ENCODE data around the gene LCE3C.

Gene LCE3C

GRCh38 chr1:152621993-152622392, 22.0 kb downstream of the LCE3C start:
- Histone ChIP-seq H3K4me3 (ENCODE audit: low read length in 2 of 2) (no peak overlapping the region), H3K9me3 (ENCODE audit: control insufficient read depth in 2 of 2, low read length in 2 of 2) (peaks cover 10 to 12% of the 10 kb centered on the region in 2 donors), H3K27ac (ENCODE audit: low read length) (no peak overlapping the region), H3K27me3 (ENCODE audit: control insufficient read depth in 1 of 2, insufficient read depth in 2 of 2, low read length in 2 of 2) (peaks cover 0 to 2% of the 10 kb centered on the region in 2 donors), H3K36me3 (ENCODE audit: control insufficient read depth in 2 of 2, insufficient read depth in 2 of 2, low read length in 2 of 2) (no peaks in the 10 kb centered on the region), H3K9ac (ENCODE audit: low read length in 2 of 2) (no peak overlapping the region), H3K4me1 (ENCODE audit: control insufficient read depth, insufficient read depth, low read length) (no peaks in the 10 kb centered on the region)

DNA sequence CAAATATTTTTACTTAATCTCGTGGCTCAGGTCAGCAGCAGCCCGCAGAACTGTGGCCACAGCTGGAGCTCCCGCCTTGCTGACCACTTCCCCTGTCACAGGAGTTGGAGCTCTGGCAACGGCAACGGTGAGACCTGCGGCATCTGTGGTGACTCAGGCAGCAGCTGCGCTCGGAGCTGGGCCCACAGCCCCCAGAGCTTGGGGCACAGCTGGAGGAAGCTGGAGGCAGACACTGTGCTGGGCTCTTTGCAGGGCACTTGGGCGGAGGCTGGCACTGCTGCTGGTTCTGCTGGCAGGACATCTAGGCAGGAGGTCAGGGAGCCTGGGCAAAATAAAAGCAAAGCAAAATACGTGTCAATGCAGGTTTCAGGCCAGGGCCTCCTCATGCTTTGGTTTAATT, 22.8 kb downstream of the LCE3C start, which contains the start of gene LCE3A:
TSS of gene LCE3A (minus strand) at position 301 of the 400 bp plus-strand sequence. CDS start at position 301, 0 bp downstream.
- H3K36me3 ChIP-seq (ENCODE audit: control insufficient read depth in 2 of 2, insufficient read depth in 2 of 2, low read length in 2 of 2): no peaks in the 10 kb centered on the region
- no peaks in the 10 kb centered on the region for H3K4me1 ChIP-seq (ENCODE audit: control insufficient read depth, insufficient read depth, low read length)
- no peak within 1 kb of the TSS for H3K4me3 ChIP-seq (ENCODE audit: low read length in 2 of 2)
- H3K27ac ChIP-seq (ENCODE audit: low read length): no peak within 1 kb of the TSS
- no peak within 1 kb of the TSS for H3K9ac ChIP-seq (ENCODE audit: low read length in 2 of 2)
- peaks cover 9 to 10% of the 10 kb centered on the region in 2 donors for H3K9me3 ChIP-seq (ENCODE audit: control insufficient read depth in 2 of 2, low read length in 2 of 2)
- H3K27me3 ChIP-seq (ENCODE audit: control insufficient read depth in 1 of 2, insufficient read depth in 2 of 2, low read length in 2 of 2): peaks cover 0 to 2% of the 10 kb centered on the region in 2 donors

- Histone ChIP-seq H3K9me3 (ENCODE audit: control insufficient read depth in 2 of 2, low read length in 2 of 2) (peaks cover 9% of the 10 kb centered on the region in 2 donors), H3K36me3 (ENCODE audit: control insufficient read depth in 2 of 2, insufficient read depth in 2 of 2, low read length in 2 of 2) (no peaks in the 10 kb centered on the region), H3K4me1 (ENCODE audit: control insufficient read depth, insufficient read depth, low read length) (no peaks in the 10 kb centered on the region), H3K9ac (ENCODE audit: low read length in 2 of 2) (no peak overlapping the region), H3K27me3 (ENCODE audit: control insufficient read depth in 1 of 2, insufficient read depth in 2 of 2, low read length in 2 of 2) (peaks cover 0 to 2% of the 10 kb centered on the region in 2 donors), H3K4me3 (ENCODE audit: low read length in 2 of 2) (no peak overlapping the region), H3K27ac (ENCODE audit: low read length) (no peak overlapping the region)
Observed at GRCh38 chr1:152623203-152623844, 23.3 kb downstream of the LCE3C start.

DNA sequence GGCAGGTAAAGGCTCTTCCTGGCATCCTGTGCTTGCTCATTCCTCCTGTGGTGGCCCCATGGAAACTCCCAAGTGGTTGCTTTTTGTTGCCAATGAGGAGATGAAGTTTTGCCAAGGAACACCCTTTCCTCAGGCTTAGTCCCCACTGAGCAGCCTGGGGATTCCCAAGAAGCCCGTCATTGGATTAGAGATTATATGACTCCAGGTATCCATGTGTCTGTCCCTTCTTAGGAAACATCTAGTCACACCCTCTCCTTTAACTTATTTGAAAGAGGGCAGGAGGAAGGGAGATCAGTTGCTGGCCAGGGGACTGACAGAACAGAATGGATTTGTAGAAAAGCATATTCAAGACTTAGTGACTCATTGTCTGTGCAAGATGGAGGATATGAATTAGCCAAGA, 26.7 kb downstream of the LCE3C start:
- no peaks in the 10 kb centered on the region for H3K4me1 ChIP-seq (ENCODE audit: control insufficient read depth, insufficient read depth, low read length)
- peaks cover 0 to 2% of the 10 kb centered on the region in 2 donors for H3K27me3 ChIP-seq (ENCODE audit: control insufficient read depth in 1 of 2, insufficient read depth in 2 of 2, low read length in 2 of 2)
- no peaks in the 10 kb centered on the region for H3K9me3 ChIP-seq (ENCODE audit: control insufficient read depth in 2 of 2, low read length in 2 of 2)
- no peaks in the 10 kb centered on the region for H3K36me3 ChIP-seq (ENCODE audit: control insufficient read depth in 2 of 2, insufficient read depth in 2 of 2, low read length in 2 of 2)
- no peak overlapping the region for H3K27ac ChIP-seq (ENCODE audit: low read length)
- no peak overlapping the region for H3K9ac ChIP-seq (ENCODE audit: low read length in 2 of 2)
- H3K4me3 ChIP-seq (ENCODE audit: low read length in 2 of 2): no peak overlapping the region

- Histone ChIP-seq H3K36me3 (ENCODE audit: control insufficient read depth in 2 of 2, insufficient read depth in 2 of 2, low read length in 2 of 2) (no peaks in the 10 kb centered on the region), H3K4me1 (ENCODE audit: control insufficient read depth, insufficient read depth, low read length) (no peaks in the 10 kb centered on the region), H3K9me3 (ENCODE audit: control insufficient read depth in 2 of 2, low read length in 2 of 2) (peaks cover 0 to 2% of the 10 kb centered on the region in 2 donors), H3K27ac (ENCODE audit: low read length) (no peak overlapping the region), H3K27me3 (ENCODE audit: control insufficient read depth in 1 of 2, insufficient read depth in 2 of 2, low read length in 2 of 2) (no peaks in the 10 kb centered on the region), H3K9ac (ENCODE audit: low read length in 2 of 2) (no peak overlapping the region), H3K4me3 (ENCODE audit: low read length in 2 of 2) (no peak overlapping the region)
Observed at GRCh38 chr1:152630596-152630995, 30.6 kb downstream of the LCE3C start.

DNA sequence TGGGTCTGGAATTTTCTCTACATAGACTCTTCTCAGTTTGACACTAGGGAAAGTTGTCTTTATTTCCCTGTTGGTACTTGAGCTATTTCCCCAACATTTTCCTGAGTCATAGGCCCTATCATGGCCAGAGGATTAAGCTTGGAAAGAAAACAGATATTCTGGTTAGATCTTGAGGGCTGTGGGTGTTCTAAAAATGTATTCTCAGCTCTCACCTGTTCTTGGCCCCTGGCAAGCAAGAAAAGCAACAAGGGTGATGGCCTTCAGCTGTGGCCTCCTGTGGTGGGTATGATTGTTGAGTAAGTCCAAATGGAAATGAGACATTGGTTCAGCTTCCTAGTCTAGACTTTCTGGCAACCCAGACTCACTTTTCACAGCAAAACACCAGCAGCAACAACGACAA, 40.3 kb downstream of the LCE3C start:
- Histone ChIP-seq H3K9me3 (ENCODE audit: control insufficient read depth in 2 of 2, low read length in 2 of 2) (peaks cover 3 to 8% of the 10 kb centered on the region in 2 donors), H3K4me3 (ENCODE audit: low read length in 2 of 2) (no peak overlapping the region), H3K27me3 (ENCODE audit: control insufficient read depth in 1 of 2, insufficient read depth in 2 of 2, low read length in 2 of 2) (no peaks in the 10 kb centered on the region), H3K36me3 (ENCODE audit: control insufficient read depth in 2 of 2, insufficient read depth in 2 of 2, low read length in 2 of 2) (no peaks in the 10 kb centered on the region), H3K27ac (ENCODE audit: low read length) (no peak overlapping the region), H3K9ac (ENCODE audit: low read length in 2 of 2) (no peak overlapping the region), H3K4me1 (ENCODE audit: control insufficient read depth, insufficient read depth, low read length) (no peaks in the 10 kb centered on the region)

DNA sequence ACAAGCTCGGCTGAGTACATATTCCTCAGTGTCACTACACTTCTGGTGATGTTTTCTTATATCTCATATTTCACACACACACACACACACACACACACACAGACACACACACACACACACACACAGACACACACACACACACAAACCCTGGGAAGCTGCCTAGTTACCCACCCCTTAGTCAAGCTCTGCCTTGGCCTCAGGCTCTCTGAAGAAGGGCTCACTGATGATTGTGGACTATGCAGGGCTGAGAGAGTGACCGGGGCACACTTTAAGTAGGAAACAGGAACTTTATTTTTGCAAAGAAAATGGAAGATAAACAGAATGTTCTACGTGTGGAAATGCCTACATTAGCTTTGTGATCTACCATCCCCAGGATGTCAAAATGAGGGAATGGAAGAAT, 43.9 kb downstream of the LCE3C start:
- no peaks in the 10 kb centered on the region for H3K4me1 ChIP-seq (ENCODE audit: control insufficient read depth, insufficient read depth, low read length)
- H3K27me3 ChIP-seq (ENCODE audit: control insufficient read depth in 1 of 2, insufficient read depth in 2 of 2, low read length in 2 of 2): peaks cover 0 to 3% of the 10 kb centered on the region in 2 donors
- H3K27ac ChIP-seq (ENCODE audit: low read length): no peak overlapping the region
- no peak overlapping the region for H3K9ac ChIP-seq (ENCODE audit: low read length in 2 of 2)
- H3K36me3 ChIP-seq (ENCODE audit: control insufficient read depth in 2 of 2, insufficient read depth in 2 of 2, low read length in 2 of 2): no peaks in the 10 kb centered on the region
- peaks cover 3 to 4% of the 10 kb centered on the region in 2 donors for H3K9me3 ChIP-seq (ENCODE audit: control insufficient read depth in 2 of 2, low read length in 2 of 2)
- no peak overlapping the region for H3K4me3 ChIP-seq (ENCODE audit: low read length in 2 of 2)

DNA sequence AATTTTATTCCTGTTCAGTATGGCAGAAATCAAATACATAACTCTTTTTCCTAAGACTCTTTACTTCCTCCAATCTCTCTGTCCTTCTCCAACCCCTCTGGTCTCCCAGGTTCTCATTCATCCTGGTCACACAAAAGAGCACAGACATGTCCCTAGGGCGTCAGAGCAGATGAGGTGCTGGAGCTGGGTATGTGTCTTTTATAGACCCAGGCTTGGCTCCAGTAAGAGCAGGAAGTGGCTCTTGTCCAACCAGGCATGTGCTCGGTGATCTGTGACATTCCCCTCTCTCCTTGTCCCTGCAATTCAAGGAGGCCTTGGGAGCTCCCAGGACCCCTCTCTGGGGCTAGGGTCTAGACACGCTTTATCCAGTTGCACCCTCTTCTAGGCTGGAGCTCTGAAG, 45.1 kb downstream of the LCE3C start:
- Histone ChIP-seq H3K9me3 (ENCODE audit: control insufficient read depth in 2 of 2, low read length in 2 of 2) (no peaks in the 10 kb centered on the region), H3K27me3 (ENCODE audit: control insufficient read depth in 1 of 2, insufficient read depth in 2 of 2, low read length in 2 of 2) (peaks cover 0 to 3% of the 10 kb centered on the region in 2 donors), H3K9ac (ENCODE audit: low read length in 2 of 2) (no peak overlapping the region), H3K4me1 (ENCODE audit: control insufficient read depth, insufficient read depth, low read length) (no peaks in the 10 kb centered on the region), H3K36me3 (ENCODE audit: control insufficient read depth in 2 of 2, insufficient read depth in 2 of 2, low read length in 2 of 2) (no peaks in the 10 kb centered on the region), H3K4me3 (ENCODE audit: low read length in 2 of 2) (no peak overlapping the region), H3K27ac (ENCODE audit: low read length) (no peak overlapping the region)

DNA sequence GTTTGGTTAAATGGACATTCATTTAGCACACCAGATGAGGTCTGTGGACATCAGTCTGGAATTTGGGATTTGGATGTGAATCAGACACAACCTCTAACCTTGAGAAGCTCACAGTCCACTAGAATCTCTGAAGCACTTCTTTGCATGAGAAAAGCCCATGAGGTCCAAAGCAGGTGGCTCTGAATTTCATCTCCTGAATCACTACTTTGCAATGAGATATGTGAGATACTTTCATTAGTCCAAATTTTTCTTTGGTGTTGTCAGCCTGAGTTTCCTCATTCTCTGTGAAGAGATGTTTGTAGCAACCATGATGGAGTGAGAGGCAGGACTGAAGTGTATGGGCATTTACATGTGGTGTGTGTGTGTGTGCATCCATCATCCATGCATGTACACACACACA, 46.6 kb downstream of the LCE3C start:
- H3K4me3 ChIP-seq (ENCODE audit: low read length in 2 of 2): no peak overlapping the region
- H3K9ac ChIP-seq (ENCODE audit: low read length in 2 of 2): no peak overlapping the region
- no peaks in the 10 kb centered on the region for H3K4me1 ChIP-seq (ENCODE audit: control insufficient read depth, insufficient read depth, low read length)
- H3K36me3 ChIP-seq (ENCODE audit: control insufficient read depth in 2 of 2, insufficient read depth in 2 of 2, low read length in 2 of 2): no peaks in the 10 kb centered on the region
- H3K9me3 ChIP-seq (ENCODE audit: control insufficient read depth in 2 of 2, low read length in 2 of 2): no peaks in the 10 kb centered on the region
- H3K27me3 ChIP-seq (ENCODE audit: control insufficient read depth in 1 of 2, insufficient read depth in 2 of 2, low read length in 2 of 2): peaks cover 0 to 3% of the 10 kb centered on the region in 2 donors
- no peak overlapping the region for H3K27ac ChIP-seq (ENCODE audit: low read length)
